Chondrocyte (in vitro differentiated cells): ENCODE results near the gene FHIT. TPM values are rescaled to one million over a fixed set of nuclear protein-coding genes. Genes with fewer than 3 reads are reported as not detected.

Experiments
- DNase-seq: peaks from one replicate; pipeline ENCODE4 v3.0.0; 2021; ENCODE audit warnings: mixed read lengths, low spot score
- H3K27ac Mint-ChIP-seq: one replicate; pipeline ENCODE4 v1.8.0; 2021; ENCODE audit warnings: mild to moderate bottlenecking, moderate library complexity, mixed read lengths; ENCODE audit not compliant: unreplicated experiment
- H3K27me3 Mint-ChIP-seq: 2 replicates; pipeline ENCODE4 v1.8.0; 2021; ENCODE audit warnings: low read depth, mixed read lengths
- H3K36me3 Mint-ChIP-seq: 2 replicates; pipeline ENCODE4 v1.8.0; 2021; ENCODE audit warnings: low read depth, mixed read lengths
- H3K4me1 Mint-ChIP-seq: 2 replicates; pipeline ENCODE4 v1.8.0; 2021; ENCODE audit warnings: low read depth, mild to moderate bottlenecking, mixed read lengths
- H3K4me3 Mint-ChIP-seq: one replicate; pipeline ENCODE4 v1.8.0; 2021; ENCODE audit warnings: mild to moderate bottlenecking, moderate library complexity, mixed read lengths; ENCODE audit not compliant: unreplicated experiment
- H3K9me3 Mint-ChIP-seq: 2 replicates; pipeline ENCODE4 v1.8.0; 2021; ENCODE audit warnings: low read depth, mixed read lengths
- CTCF ChIP-seq: fragments of 200-600 bp; sonication (generic); IDR thresholded peaks from 2 replicates; pipeline ENCODE4 v1.5.0; 2021; ENCODE audit warnings: antibody characterized with exemption, mild to moderate bottlenecking, moderate library complexity
- total RNA-seq: library from RNA; stranded (reverse); gene quantifications from 3 replicates; pipeline ENCODE4 v1.2.1, GENCODE V29; 2021

Gene FHIT
- total RNA-seq, 1 donor from 2014 or later: 3.8 TPM

GRCh38 chr3:61180206-61180605 is 71.0 kb downstream of the FHIT start:
- DNase-seq: no peak
- no peak overlapping the region for H3K4me3 Mint-ChIP-seq
- H3K9me3 Mint-ChIP-seq: no peaks in the 10 kb centered on the region
- TF ChIP-seq CTCF: no peak
- no peaks in the 10 kb centered on the region for H3K36me3 Mint-ChIP-seq
- H3K27ac Mint-ChIP-seq: no peak overlapping the region
- H3K4me1 Mint-ChIP-seq: peaks cover 15% of the 10 kb centered on the region
- peaks cover 5% of the 10 kb centered on the region for H3K27me3 Mint-ChIP-seq

GRCh38 chr3:61178167-61178566 is 73.1 kb downstream of the FHIT start:
- Mint-ChIP-seq H3K27ac (no peak overlapping the region), H3K4me3 (no peak overlapping the region), H3K9me3 (no peaks in the 10 kb centered on the region), H3K36me3 (no peaks in the 10 kb centered on the region), H3K27me3 (no peaks in the 10 kb centered on the region), H3K4me1 (peaks cover 22% of the 10 kb centered on the region)
- DNase-seq: no peak
- no peak for TF ChIP-seq CTCF

GRCh38 chr3:61177450-61177849 is 73.8 kb downstream of the FHIT start:
- H3K27ac Mint-ChIP-seq: no peak overlapping the region
- peaks cover 23% of the 10 kb centered on the region for H3K4me1 Mint-ChIP-seq
- no peak overlapping the region for H3K4me3 Mint-ChIP-seq
- H3K36me3 Mint-ChIP-seq: no peaks in the 10 kb centered on the region
- no peaks in the 10 kb centered on the region for H3K9me3 Mint-ChIP-seq
- TF ChIP-seq CTCF: no peak
- no peak for DNase-seq
- no peaks in the 10 kb centered on the region for H3K27me3 Mint-ChIP-seq

- Mint-ChIP-seq H3K27me3 (no peaks in the 10 kb centered on the region), H3K27ac (no peak overlapping the region)
Measured at GRCh38 chr3:61173676-61174075, 77.6 kb downstream of the FHIT start.

GRCh38 chr3:61172684-61173083 is 78.6 kb downstream of the FHIT start:
- no peak for TF ChIP-seq CTCF
- no peaks in the 10 kb centered on the region for H3K27me3 Mint-ChIP-seq

More at GRCh38 chr3:61173676-61174075, 77.6 kb downstream of the FHIT start:
- H3K4me1 Mint-ChIP-seq: peaks cover 7% of the 10 kb centered on the region
- TF ChIP-seq CTCF: no peak
- DNase-seq: no peak
- no peaks in the 10 kb centered on the region for H3K9me3 Mint-ChIP-seq
- no peaks in the 10 kb centered on the region for H3K36me3 Mint-ChIP-seq
- H3K4me3 Mint-ChIP-seq: no peak overlapping the region

More at GRCh38 chr3:61172684-61173083, 78.6 kb downstream of the FHIT start:
- Mint-ChIP-seq H3K9me3 (no peaks in the 10 kb centered on the region), H3K4me3 (no peak overlapping the region), H3K36me3 (no peaks in the 10 kb centered on the region), H3K27ac (no peak overlapping the region), H3K4me1 (peaks cover 7% of the 10 kb centered on the region)
- DNase-seq: no peak
